HepG2 (cell line): ENCODE results near the gene CSTF1. TPM values are rescaled to one million over a fixed set of nuclear protein-coding genes. Genes with fewer than 3 reads are reported as not detected.

Experiments
- ADNP ChIP-seq: sonication (generic); formaldehyde crosslinking; IDR thresholded peaks from 2 replicates; pipeline ENCODE4 v1.4.0; 2020; ENCODE audit warnings: missing genetic modification reagents
- ASH2L ChIP-seq: fragments of 300-600, 200-600 bp; sonication (generic); IDR thresholded peaks from 2 replicates; pipeline ENCODE4 v1.7.0; 2017; ENCODE audit warnings: low read depth, mild to moderate bottlenecking, moderate library complexity, mixed read lengths, low read length; ENCODE audit not compliant: insufficient read length
- CHD4 ChIP-seq: fragments of 200-600 bp; sonication (generic); IDR thresholded peaks from 2 replicates; pipeline ENCODE4 v1.7.0; 2017; ENCODE audit warnings: mild to moderate bottlenecking, low read length, borderline replicate concordance
- EHMT2 ChIP-seq: fragments of 200-600 bp; sonication (generic); IDR thresholded peaks from 2 replicates; pipeline ENCODE4 v1.7.0; 2017; ENCODE audit warnings: antibody characterized with exemption, low read depth, low read length, borderline replicate concordance
- HDAC2 ChIP-seq: sonication (generic); formaldehyde crosslinking; IDR thresholded peaks from 2 replicates; pipeline ENCODE4 v1.4.0; 2020; ENCODE audit warnings: missing genetic modification reagents
- ISL2 ChIP-seq: sonication (generic); formaldehyde crosslinking; IDR thresholded peaks from 2 replicates; pipeline ENCODE4 v1.5.0; 2020; ENCODE audit warnings: missing genetic modification reagents
- KAT7 ChIP-seq: IDR thresholded peaks from 2 replicates; pipeline ENCODE4 v1.6.1; 2018; ENCODE audit warnings: borderline replicate concordance, missing compliant biosample characterization
- NFIC ChIP-seq: IDR thresholded peaks from 2 replicates; pipeline ENCODE4 v1.6.1; 2012; ENCODE audit warnings: mild to moderate bottlenecking, low read length, inconsistent platforms
- RARA ChIP-seq: IDR thresholded peaks from 2 replicates; pipeline ENCODE4 v1.6.1; 2016; ENCODE audit warnings: missing genetic modification reagents, missing compliant biosample characterization
- SATB2 ChIP-seq: sonication (generic); formaldehyde crosslinking; IDR thresholded peaks from 2 replicates; pipeline ENCODE4 v1.5.0; 2020; ENCODE audit warnings: missing genetic modification reagents
- SMARCC2 ChIP-seq: fragments of 450-650 bp; IDR thresholded peaks from 2 replicates; pipeline ENCODE4 v1.6.1; 2017; ENCODE audit warnings: antibody characterized with exemption, mild to moderate bottlenecking
- TAF15 ChIP-seq: fragments of 200-400 bp; formaldehyde crosslinking; IDR thresholded peaks from one replicate; pipeline ENCODE4 v1.6.1; 2018; ENCODE audit warnings: mild to moderate bottlenecking, low read depth, low read length; ENCODE audit not compliant: poor library complexity, severe bottlenecking
- TCF7 ChIP-seq: sonication (generic); IDR thresholded peaks from 2 replicates; pipeline ENCODE4 v1.6.1; 2016; ENCODE audit warnings: antibody characterized with exemption, low read depth
- UBTF ChIP-seq: sonication (generic); formaldehyde crosslinking; IDR thresholded peaks from 2 replicates; pipeline ENCODE4 v1.4.0; 2020; ENCODE audit warnings: mild to moderate bottlenecking, missing genetic modification reagents
- ZBTB2 ChIP-seq: sonication (generic); formaldehyde crosslinking; IDR thresholded peaks from 2 replicates; pipeline ENCODE4 v1.8.0; 2022; ENCODE audit warnings: low read depth, missing genetic modification reagents
- ZBTB25 ChIP-seq: IDR thresholded peaks from 2 replicates; pipeline ENCODE4 v1.6.1; 2018; ENCODE audit warnings: missing genetic modification reagents
- ZBTB39 ChIP-seq: sonication (generic); formaldehyde crosslinking; IDR thresholded peaks from 2 replicates; pipeline ENCODE4 v1.5.0; 2020; ENCODE audit warnings: missing genetic modification reagents
- ZKSCAN8 ChIP-seq: IDR thresholded peaks from 2 replicates; pipeline ENCODE4 v1.6.1; 2016; ENCODE audit warnings: borderline replicate concordance, missing genetic modification reagents, missing compliant biosample characterization
- ZNF430 ChIP-seq: sonication (generic); formaldehyde crosslinking; IDR thresholded peaks from 2 replicates; pipeline ENCODE4 v1.9.0; 2021; ENCODE audit warnings: mild to moderate bottlenecking, missing genetic modification reagents
- ZNF496 ChIP-seq: sonication (generic); formaldehyde crosslinking; IDR thresholded peaks from 2 replicates; pipeline ENCODE4 v1.8.1; 2023; ENCODE audit warnings: mild to moderate bottlenecking, moderate library complexity, missing genetic modification reagents; ENCODE audit not compliant: insufficient replicate concordance
- ZNF589 ChIP-seq: sonication (generic); formaldehyde crosslinking; conservative IDR thresholded peaks from 2 replicates; pipeline ENCODE4 v1.8.0; 2022; ENCODE audit warnings: mild to moderate bottlenecking, moderate library complexity, missing genetic modification reagents
- ZNF879 ChIP-seq: sonication (generic); formaldehyde crosslinking; IDR thresholded peaks from 2 replicates; pipeline ENCODE4 v1.8.1; 2023; ENCODE audit warnings: missing genetic modification reagents
- ZZZ3 ChIP-seq: sonication (generic); formaldehyde crosslinking; IDR thresholded peaks from 2 replicates; pipeline ENCODE4 v1.4.0; 2020; ENCODE audit warnings: missing genetic modification reagents, mild to moderate bottlenecking, borderline replicate concordance
- polyA plus RNA-seq, 8 experiments: library from polyadenylated mRNA; depleted of rRNA in 3 of 8; stranded (reverse) in 7 of 8; unstranded in 1 of 8; fragments of >200 nt; fragmentation: Illumina TruSeq in 4 of 8; extraction: Trizol in 4 of 8; gene quantifications; 2 replicates each; pipeline versions ENCODE4 v1.2.1 to v1.2.3, GENCODE V29; 2011 to 2016; ENCODE audit warnings: low read depth in 4 of 8, missing spikeins in 1 of 8, mixed read lengths in 1 of 8; ENCODE audit not compliant: insufficient read depth in 1 of 8
- total RNA-seq, 5 experiments: library from RNA; depleted of rRNA; stranded (reverse); fragments of >200 nt; fragmentation: Illumina TruSeq; extraction: Trizol; gene quantifications; 2 replicates each; pipeline ENCODE4 v1.2.3, GENCODE V29; 2016; ENCODE audit warnings: low read depth in 1 of 5

Gene CSTF1
- total and polyA plus RNA-seq, 2 of the 13 experiments (the other 11 are each of a cell fraction or from before 2014, with no cell fraction given) = 70.9 to 100 TPM

GRCh38 chr20:56359212-56360132, 33.0 kb upstream of the CSTF1 start (continued):
- TF ChIP-seq UBTF (CRISPR knock-in tag) (peak; percentile 68; the same call in 1 of the 2 replicates), TCF7 (peak; percentile 21; the same call in 1 of the 2 replicates), ASH2L (no peak), ZNF496 (CRISPR knock-in tag) (no peak), ZNF430 (peak; percentile 35; the same call in 1 of the 2 replicates), ZNF879 (peak; percentile 65), ISL2 (no peak), ZBTB39 (CRISPR knock-in tag) (no peak), TAF15 (no peak), ZKSCAN8 (CRISPR knock-in tag) (no peak), SMARCC2 (no peak), ZBTB2 (no peak), KAT7 (no peak; the same call in 1 of the 2 replicates), ZNF589 (CRISPR knock-in tag) (no peak), HDAC2 (CRISPR knock-in tag) (no peak), ADNP (CRISPR knock-in tag) (no peak), RARA (no peak), ZZZ3 (CRISPR knock-in tag) (no peak), CHD4 (no peak), SATB2 (no peak; the same call in 1 of the 2 replicates), ZBTB25 (CRISPR knock-in tag) (no peak), EHMT2 (no peak), NFIC (no peak)
